ENCODE results near the gene KLHL7. TPM values are rescaled to one million over a fixed set of nuclear protein-coding genes. Genes with fewer than 3 reads are reported as not detected.

KLHL7 gene
- total and polyA plus RNA-seq, 7 donors, result 10.6 to 18.0 (median 13.6) TPM

- intact Hi-C loops (cut with DNase I), result no loop called here
- no peak for TF ChIP-seq CTCF (IDR thresholded peaks at IDR 0.05)
- Histone ChIP-seq H3K36me3 (ENCODE audit: insufficient read depth in 1 of 2, low read depth in 1 of 2) (no peaks in the 10 kb centered on the region), H3K4me1 (no peaks in the 10 kb centered on the region), H3K4me3 (no peak overlapping the region), H3K27me3 (ENCODE audit: insufficient read depth in 3 of 3, low read length in 2 of 3) (peaks cover 0 to 3% (median 0%) of the 10 kb centered on the region in 3 donors), H3K9me3 (no peaks in the 10 kb centered on the region), H3K27ac (no peak overlapping the region)
- DNase-seq (no peak), ATAC-seq (no peak)
- WGBS, 3 donors, result 83 to 87% (median 84%) methylated on average over 5 of the region's 5 CpGs
Measured at GRCh38 chr7:23214423-23214822, 108.8 kb downstream of the KLHL7 start.

GRCh38 chr7:23214938-23215337 is 109.4 kb downstream of the KLHL7 start:
- DNase-seq (no peak), ATAC-seq (no peak)
- H3K4me1 ChIP-seq, result no peaks in the 10 kb centered on the region
- intact Hi-C loops (cut with DNase I), result no loop called here
- 89 to 94% (median 90%) methylated on average over 3 of the region's 6 CpGs for whole genome bisulfite sequencing, 3 donors
- H3K27ac ChIP-seq, result no peak overlapping the region
- no peak overlapping the region for H3K4me3 ChIP-seq
- peaks cover 0 to 3% (median 0%) of the 10 kb centered on the region in 3 donors for H3K27me3 ChIP-seq (ENCODE audit: insufficient read depth in 3 of 3, low read length in 2 of 3)
- no peaks in the 10 kb centered on the region for H3K9me3 ChIP-seq
- TF ChIP-seq CTCF (IDR thresholded peaks at IDR 0.05), result no peak
- H3K36me3 ChIP-seq (ENCODE audit: insufficient read depth in 1 of 2, low read depth in 1 of 2), result no peaks in the 10 kb centered on the region

GRCh38 chr7:23216021-23216420 is 110.4 kb downstream of the KLHL7 start:
- intact Hi-C loops (cut with DNase I), result no loop called here
- ATAC-seq (peak in 2 of 4 donors; percentile 30 to 34), DNase-seq (peak; percentile 26 to 57)
- H3K27me3 ChIP-seq (ENCODE audit: insufficient read depth in 3 of 3, low read length in 2 of 3), result no peaks in the 10 kb centered on the region
- no peaks in the 10 kb centered on the region for H3K36me3 ChIP-seq (ENCODE audit: insufficient read depth in 1 of 2, low read depth in 1 of 2)
- H3K9me3 ChIP-seq, result no peaks in the 10 kb centered on the region
- no peaks in the 10 kb centered on the region for H3K4me1 ChIP-seq
- WGBS, 3 donors, result 19 to 37% (median 20%) methylated on average over 2 of the region's 2 CpGs
- no peak overlapping the region for H3K4me3 ChIP-seq
- no peak for TF ChIP-seq CTCF (IDR thresholded peaks at IDR 0.05)
- H3K27ac ChIP-seq, result no peak overlapping the region

- 56 to 67% (median 61%) methylated on average over 3 of the region's 3 CpGs for WGBS, 3 donors
- intact Hi-C loops (cut with DNase I), result no loop called here
Measured at GRCh38 chr7:23218196-23218595, 112.6 kb downstream of the KLHL7 start.

More at GRCh38 chr7:23218196-23218595, 112.6 kb downstream of the KLHL7 start:
- no peaks in the 10 kb centered on the region for H3K4me1 ChIP-seq
- no peak overlapping the region for H3K27ac ChIP-seq
- no peaks in the 10 kb centered on the region for H3K36me3 ChIP-seq (ENCODE audit: insufficient read depth in 1 of 2, low read depth in 1 of 2)
- TF ChIP-seq CTCF (IDR thresholded peaks at IDR 0.05), result no peak
- no peaks in the 10 kb centered on the region for H3K27me3 ChIP-seq (ENCODE audit: insufficient read depth in 3 of 3, low read length in 2 of 3)
- no peak for ATAC-seq
- DNase-seq, result no peak
- H3K9me3 ChIP-seq, result no peaks in the 10 kb centered on the region
- H3K4me3 ChIP-seq, result no peak overlapping the region

Measured in psoas muscle (tissue), 8 donors.